GM18870 (cell line): ENCODE data around the gene TMTC2.
"Not testable (repeated sequence)": the region's sequence is repeated elsewhere in the genome, so short reads cannot be mapped to it uniquely, and the experiment has no call there.

Source experiments
- ATAC-seq: cut with Tn5 transposase; IDR thresholded peaks from one replicate; pipeline ENCODE4 v1.9.1; 2021; ENCODE audit warnings: moderate library complexity; ENCODE audit not compliant: unreplicated experiment

TMTC2 gene

GRCh38 chr12:82723093-82723492, 36.4 kb downstream of the TMTC2 start:
- peak; percentile 91 for ATAC-seq

GRCh38 chr12:82723891-82724290, 37.2 kb downstream of the TMTC2 start:
- ATAC-seq: no peak

GRCh38 chr12:82725741-82726140, 39.0 kb downstream of the TMTC2 start:
- no peak for ATAC-seq

GRCh38 chr12:82727886-82728285, 41.2 kb downstream of the TMTC2 start:
- no peak for ATAC-seq

- ATAC-seq: no peak
These were observed 42.0 kb downstream of the TMTC2 start for GRCh38 chr12:82728710-82729109.

GRCh38 chr12:82730953-82731459, 44.3 kb downstream of the TMTC2 start:
- no peak for ATAC-seq

GRCh38 chr12:82740129-82741000, 53.7 kb downstream of the TMTC2 start:
- ATAC-seq: no peak

GRCh38 chr12:82745063-82745674, 58.5 kb downstream of the TMTC2 start:
- ATAC-seq: no peak

GRCh38 chr12:82745807-82746206, 59.1 kb downstream of the TMTC2 start:
- no peak for ATAC-seq

GRCh38 chr12:82746668-82747067, 60.0 kb downstream of the TMTC2 start:
- no peak for ATAC-seq

GRCh38 chr12:82749015-82749414, 62.3 kb downstream of the TMTC2 start:
- ATAC-seq: no peak

- no peak for ATAC-seq
These were observed 68.2 kb downstream of the TMTC2 start for GRCh38 chr12:82754856-82755255.

GRCh38 chr12:82756303-82756702, 69.6 kb downstream of the TMTC2 start:
- ATAC-seq: no peak

GRCh38 chr12:82757059-82757458, 70.4 kb downstream of the TMTC2 start:
- no peak for ATAC-seq

- ATAC-seq: no peak
These were observed 71.0 kb downstream of the TMTC2 start for GRCh38 chr12:82757656-82758055.

GRCh38 chr12:82758749-82759330, 72.1 kb downstream of the TMTC2 start:
- ATAC-seq: no peak

- ATAC-seq: no peak
These were observed 73.7 kb downstream of the TMTC2 start for GRCh38 chr12:82760423-82760822.

GRCh38 chr12:82765206-82765605, 78.5 kb downstream of the TMTC2 start:
- ATAC-seq: not testable (repeated sequence)

GRCh38 chr12:82765971-82766705, 79.4 kb downstream of the TMTC2 start:
- no peak for ATAC-seq

- no peak for ATAC-seq
These were observed 88.0 kb downstream of the TMTC2 start for GRCh38 chr12:82774666-82775065.

- ATAC-seq: no peak
These were observed 93.8 kb downstream of the TMTC2 start for GRCh38 chr12:82780517-82780916.
